ENCODE measurements around the gene DRC3. TPM values are rescaled to one million over a fixed set of nuclear protein-coding genes. Genes with fewer than 3 reads are reported as not detected.

DRC3 gene
- polyA plus RNA-seq, 1 donor from 2014 or later: 1.9 TPM

DNA sequence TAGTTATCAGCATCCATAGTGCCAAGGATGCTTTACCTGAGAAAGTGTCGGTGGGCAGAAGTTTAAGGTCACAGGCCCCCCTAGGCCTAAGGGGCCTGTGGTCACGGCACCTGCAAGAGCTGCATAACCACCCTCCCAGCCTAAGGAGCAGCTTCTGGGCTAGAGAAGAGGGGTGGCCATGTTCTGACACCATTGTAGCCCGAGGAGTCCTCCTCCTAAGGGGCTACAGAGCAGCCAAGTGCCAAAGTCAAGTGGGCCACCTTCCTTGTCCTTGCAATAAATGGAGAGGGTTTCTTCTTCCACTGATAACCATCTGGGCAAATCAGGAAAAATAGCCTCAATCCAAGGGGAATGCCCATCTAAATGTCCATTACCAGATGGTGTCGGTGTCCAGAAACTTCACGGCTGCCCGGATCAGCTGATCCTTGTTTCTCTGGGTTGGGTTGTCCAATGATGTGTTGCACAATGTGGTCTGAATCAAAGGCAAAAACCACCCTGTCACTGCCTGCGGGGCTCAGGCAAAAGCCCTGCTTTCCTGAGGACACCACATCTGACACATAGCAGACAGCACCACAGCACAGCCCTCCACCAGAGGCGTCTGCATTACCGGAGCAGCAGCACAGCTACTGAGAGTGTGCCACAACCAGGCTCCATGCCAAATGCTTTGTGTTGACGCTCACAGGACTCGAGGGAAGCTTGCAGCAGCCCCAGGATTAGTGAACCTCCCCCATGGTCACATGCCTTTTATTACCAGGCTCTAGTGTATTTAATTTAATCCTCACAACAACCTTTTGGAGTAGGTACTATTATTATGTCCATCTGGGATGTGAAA lies 53.5 kb downstream of the DRC3 start:
- Histone ChIP-seq H3K9ac (ENCODE audit: low read length) (no peak overlapping the region), H3F3A (ENCODE audit: insufficient read depth, low read length, poor library complexity, severe bottlenecking) (no peaks in the 10 kb centered on the region), H3K36me3 (ENCODE audit: insufficient read depth, low read length) (peaks cover 10% of the 10 kb centered on the region), H4K20me1 (ENCODE audit: insufficient read depth) (no peaks in the 10 kb centered on the region), H3K27ac (ENCODE audit: low read length) (no peak overlapping the region), H3K4me2 (ENCODE audit: low read length) (no peak overlapping the region), H3K9me2 (ENCODE audit: insufficient read depth, low read length) (no peaks in the 10 kb centered on the region), H3K4me3 (ENCODE audit: low read length) (no peak overlapping the region), H3K9me3 (ENCODE audit: low read length) (no peaks in the 10 kb centered on the region), H3K27me3 (ENCODE audit: insufficient read depth, low read depth, low read length) (no peaks in the 10 kb centered on the region), H3K79me2 (replicated peaks; ENCODE audit: insufficient read depth, low read length) (no peaks in the 10 kb centered on the region), H2AFZ (ENCODE audit: low read depth, low read length) (no peak overlapping the region)
- TF ChIP-seq, protein P1, sequence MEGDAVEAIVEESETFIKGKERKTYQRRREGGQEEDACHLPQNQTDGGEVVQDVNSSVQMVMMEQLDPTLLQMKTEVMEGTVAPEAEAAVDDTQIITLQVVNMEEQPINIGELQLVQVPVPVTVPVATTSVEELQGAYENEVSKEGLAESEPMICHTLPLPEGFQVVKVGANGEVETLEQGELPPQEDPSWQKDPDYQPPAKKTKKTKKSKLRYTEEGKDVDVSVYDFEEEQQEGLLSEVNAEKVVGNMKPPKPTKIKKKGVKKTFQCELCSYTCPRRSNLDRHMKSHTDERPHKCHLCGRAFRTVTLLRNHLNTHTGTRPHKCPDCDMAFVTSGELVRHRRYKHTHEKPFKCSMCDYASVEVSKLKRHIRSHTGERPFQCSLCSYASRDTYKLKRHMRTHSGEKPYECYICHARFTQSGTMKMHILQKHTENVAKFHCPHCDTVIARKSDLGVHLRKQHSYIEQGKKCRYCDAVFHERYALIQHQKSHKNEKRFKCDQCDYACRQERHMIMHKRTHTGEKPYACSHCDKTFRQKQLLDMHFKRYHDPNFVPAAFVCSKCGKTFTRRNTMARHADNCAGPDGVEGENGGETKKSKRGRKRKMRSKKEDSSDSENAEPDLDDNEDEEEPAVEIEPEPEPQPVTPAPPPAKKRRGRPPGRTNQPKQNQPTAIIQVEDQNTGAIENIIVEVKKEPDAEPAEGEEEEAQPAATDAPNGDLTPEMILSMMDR (IDR thresholded peaks at IDR 0.05; ENCODE audit: poor library complexity, severe bottlenecking): no peak
- TF ChIP-seq SMC3 (conservative IDR thresholded peaks at IDR 0.05; ENCODE audit: poor library complexity): no peak
- TF ChIP-seq MXI1 (conservative IDR thresholded peaks at IDR 0.05; ENCODE audit: poor library complexity, severe bottlenecking): no peak
- TF ChIP-seq EP300 (conservative IDR thresholded peaks at IDR 0.05; ENCODE audit: poor library complexity, severe bottlenecking): no peak
- no peak for TF ChIP-seq RAD21 (conservative IDR thresholded peaks at IDR 0.05)
- TF ChIP-seq, protein P2, sequence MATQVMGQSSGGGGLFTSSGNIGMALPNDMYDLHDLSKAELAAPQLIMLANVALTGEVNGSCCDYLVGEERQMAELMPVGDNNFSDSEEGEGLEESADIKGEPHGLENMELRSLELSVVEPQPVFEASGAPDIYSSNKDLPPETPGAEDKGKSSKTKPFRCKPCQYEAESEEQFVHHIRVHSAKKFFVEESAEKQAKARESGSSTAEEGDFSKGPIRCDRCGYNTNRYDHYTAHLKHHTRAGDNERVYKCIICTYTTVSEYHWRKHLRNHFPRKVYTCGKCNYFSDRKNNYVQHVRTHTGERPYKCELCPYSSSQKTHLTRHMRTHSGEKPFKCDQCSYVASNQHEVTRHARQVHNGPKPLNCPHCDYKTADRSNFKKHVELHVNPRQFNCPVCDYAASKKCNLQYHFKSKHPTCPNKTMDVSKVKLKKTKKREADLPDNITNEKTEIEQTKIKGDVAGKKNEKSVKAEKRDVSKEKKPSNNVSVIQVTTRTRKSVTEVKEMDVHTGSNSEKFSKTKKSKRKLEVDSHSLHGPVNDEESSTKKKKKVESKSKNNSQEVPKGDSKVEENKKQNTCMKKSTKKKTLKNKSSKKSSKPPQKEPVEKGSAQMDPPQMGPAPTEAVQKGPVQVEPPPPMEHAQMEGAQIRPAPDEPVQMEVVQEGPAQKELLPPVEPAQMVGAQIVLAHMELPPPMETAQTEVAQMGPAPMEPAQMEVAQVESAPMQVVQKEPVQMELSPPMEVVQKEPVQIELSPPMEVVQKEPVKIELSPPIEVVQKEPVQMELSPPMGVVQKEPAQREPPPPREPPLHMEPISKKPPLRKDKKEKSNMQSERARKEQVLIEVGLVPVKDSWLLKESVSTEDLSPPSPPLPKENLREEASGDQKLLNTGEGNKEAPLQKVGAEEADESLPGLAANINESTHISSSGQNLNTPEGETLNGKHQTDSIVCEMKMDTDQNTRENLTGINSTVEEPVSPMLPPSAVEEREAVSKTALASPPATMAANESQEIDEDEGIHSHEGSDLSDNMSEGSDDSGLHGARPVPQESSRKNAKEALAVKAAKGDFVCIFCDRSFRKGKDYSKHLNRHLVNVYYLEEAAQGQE (IDR thresholded peaks at IDR 0.05; ENCODE audit: borderline replicate concordance): no peak
- TF ChIP-seq TAF1 (IDR thresholded peaks at IDR 0.05; ENCODE audit: low read depth): no peak
- TF ChIP-seq EZH2 (IDR thresholded peaks at IDR 0.05; ENCODE audit: borderline replicate concordance, insufficient read depth, low read length, poor library complexity, severe bottlenecking): no peak
- no peak for TF ChIP-seq POLR2AphosphoS5 (IDR thresholded peaks at IDR 0.05)

GRCh38 chr17:18027280-18027679 lies 54.6 kb downstream of the DRC3 start:
- Histone ChIP-seq H3K4me3 (ENCODE audit: low read length) (no peak overlapping the region), H3K9me3 (ENCODE audit: low read length) (no peaks in the 10 kb centered on the region), H4K20me1 (ENCODE audit: insufficient read depth) (no peaks in the 10 kb centered on the region), H3K9me2 (ENCODE audit: insufficient read depth, low read length) (no peaks in the 10 kb centered on the region), H3K27me3 (ENCODE audit: insufficient read depth, low read depth, low read length) (no peaks in the 10 kb centered on the region), H3K27ac (ENCODE audit: low read length) (no peak overlapping the region), H3K9ac (ENCODE audit: low read length) (no peak overlapping the region), H2AFZ (ENCODE audit: low read depth, low read length) (no peak overlapping the region), H3K79me2 (replicated peaks; ENCODE audit: insufficient read depth, low read length) (no peaks in the 10 kb centered on the region), H3F3A (ENCODE audit: insufficient read depth, low read length, poor library complexity, severe bottlenecking) (no peaks in the 10 kb centered on the region), H3K4me2 (ENCODE audit: low read length) (no peak overlapping the region), H3K36me3 (ENCODE audit: insufficient read depth, low read length) (peaks cover 10% of the 10 kb centered on the region)
- TF ChIP-seq TAF1 (IDR thresholded peaks at IDR 0.05; ENCODE audit: low read depth) (no peak), EP300 (conservative IDR thresholded peaks at IDR 0.05; ENCODE audit: poor library complexity, severe bottlenecking) (no peak)

Data from neural cell (in vitro differentiated cells).